Activated T-helper 1 cell treated with Interleukin-2 at 50 U/mL for 16 hours (primary cell): Measurements from ENCODE around the gene GCNA.
"Not testable (repeated sequence)": the region's sequence is repeated elsewhere in the genome, so short reads cannot be mapped to it uniquely, and the experiment has no call there.

Source experiments
- DNase-seq: peaks from one replicate; pipeline ENCODE4 v3.0.0-alpha.2; 2020; ENCODE audit warnings: low read depth

The GCNA gene

DNA sequence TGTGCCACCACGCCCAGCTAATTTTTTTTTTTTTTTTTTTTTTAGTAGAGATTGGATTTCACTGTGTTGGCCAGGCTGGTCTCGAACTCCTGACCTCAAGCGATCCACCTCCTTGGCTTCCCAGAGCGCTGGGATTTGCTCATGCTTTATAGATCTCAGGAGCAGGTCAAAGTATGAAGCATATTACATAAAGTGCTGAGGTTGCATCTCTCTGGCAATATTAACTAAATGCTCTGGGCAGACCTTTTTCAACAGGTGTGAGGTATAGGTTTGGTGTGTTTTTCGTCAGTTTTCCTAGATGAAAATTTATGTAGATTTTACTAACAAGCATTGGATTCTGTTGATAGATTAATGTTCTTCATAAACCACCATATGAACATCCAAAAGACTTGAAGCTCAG is 19.3 kb upstream of the GCNA start:
- no peak for DNase-seq

DNA sequence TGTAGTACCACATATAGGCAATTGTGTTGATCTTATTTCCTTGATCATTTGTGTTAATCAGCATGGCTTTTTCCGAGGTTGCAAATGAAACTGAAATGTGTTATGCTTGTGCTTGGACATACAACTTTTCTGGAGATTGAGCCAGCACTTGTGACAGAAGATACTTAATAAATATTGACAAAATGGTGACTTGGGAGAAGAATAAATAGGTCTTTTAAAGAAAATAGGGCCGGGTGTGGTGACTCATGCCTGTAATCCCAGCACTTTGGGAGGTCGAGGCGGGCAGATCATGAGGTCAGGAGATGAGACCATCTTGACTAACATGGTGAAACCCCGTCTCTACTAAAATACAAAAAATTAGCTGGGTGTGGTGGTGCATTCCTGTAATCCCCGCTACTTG is 18.5 kb upstream of the GCNA start:
- DNase-seq, result not testable (repeated sequence)

DNA sequence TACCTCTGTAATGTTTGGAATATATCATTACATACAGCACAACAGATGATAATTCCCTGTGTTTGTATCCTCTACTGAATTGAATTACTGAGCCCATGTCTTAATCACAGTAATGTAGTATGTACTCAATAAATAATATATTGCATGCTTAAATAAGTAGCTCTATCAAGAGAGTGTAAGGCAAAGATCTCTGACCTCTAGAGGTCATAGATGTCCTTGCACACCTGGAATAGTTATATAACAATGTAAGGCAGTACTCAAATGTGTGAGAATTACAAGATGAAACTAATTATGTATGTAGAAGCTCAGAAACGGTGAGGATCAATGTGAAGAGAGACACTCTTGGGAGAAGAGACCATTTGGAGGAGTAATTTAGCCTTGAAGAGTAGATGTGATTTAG is 14.3 kb upstream of the GCNA start:
- DNase-seq, result no peak

DNA sequence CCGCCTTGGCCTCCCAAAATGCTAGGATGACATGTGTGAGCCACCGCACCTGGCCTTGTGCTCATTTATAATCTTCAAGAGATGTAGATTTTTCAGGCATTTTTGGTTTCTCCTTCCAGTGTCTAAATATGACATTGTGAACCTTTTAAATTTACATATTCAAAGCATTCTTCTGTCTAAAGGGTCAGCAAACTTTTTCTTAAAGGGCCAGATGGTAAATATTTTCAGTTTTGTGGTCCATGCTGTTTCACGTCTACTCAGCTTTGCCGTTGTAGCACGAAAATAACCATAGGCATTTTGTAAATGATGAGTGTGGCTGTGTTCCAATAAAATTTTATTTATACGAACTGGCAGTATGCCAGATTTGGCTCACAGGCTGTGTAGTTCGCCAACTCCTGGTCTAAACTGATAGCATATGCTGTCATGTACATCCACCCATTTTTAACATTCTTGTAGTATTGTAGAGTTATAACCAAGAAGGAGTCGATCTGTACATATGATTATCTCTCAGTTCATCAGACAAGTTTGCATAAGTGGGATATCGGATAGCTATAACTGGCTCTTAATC is 12.7 kb upstream of the GCNA start:
- no peak for DNase-seq

DNA sequence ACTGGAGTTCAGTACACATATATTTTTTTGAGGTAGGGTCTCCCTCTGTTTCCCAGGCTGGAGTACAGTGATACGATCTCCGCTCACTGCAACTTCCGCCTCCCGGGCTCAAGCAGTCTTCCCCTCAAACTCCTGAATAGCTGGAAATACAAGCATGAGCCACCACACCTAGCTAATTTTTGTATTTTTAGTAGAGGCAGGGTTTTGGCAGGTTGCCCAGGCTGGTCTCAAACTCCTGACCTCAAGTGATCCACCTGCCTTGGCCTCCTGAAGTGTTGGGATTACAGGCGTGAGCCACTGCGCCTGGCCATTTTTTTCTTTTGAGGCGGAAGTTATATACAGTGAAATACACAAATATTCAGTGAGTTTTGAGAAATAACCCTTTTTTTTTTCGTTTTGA is 6.8 kb upstream of the GCNA start:
- not testable (repeated sequence) for DNase-seq

DNA sequence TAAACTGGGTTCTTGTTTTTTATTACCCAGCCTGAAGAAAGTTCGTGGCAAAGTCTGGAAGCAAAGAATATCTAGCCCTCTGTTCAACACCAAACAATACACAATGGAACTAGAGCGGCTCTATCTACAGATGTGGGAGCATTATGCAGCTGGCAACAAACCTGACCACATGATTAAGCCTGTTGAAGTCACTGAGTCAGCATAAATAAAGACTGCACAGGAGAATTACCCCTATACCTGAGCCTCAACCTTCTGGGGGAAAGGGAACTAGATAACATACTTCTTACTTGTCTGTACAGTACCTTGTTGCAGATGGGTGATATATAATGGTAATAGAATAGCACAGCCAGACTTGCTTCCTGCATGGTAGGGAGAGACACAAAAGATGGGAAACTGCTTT is 4.6 kb upstream of the GCNA start:
- no peak for DNase-seq

DNA sequence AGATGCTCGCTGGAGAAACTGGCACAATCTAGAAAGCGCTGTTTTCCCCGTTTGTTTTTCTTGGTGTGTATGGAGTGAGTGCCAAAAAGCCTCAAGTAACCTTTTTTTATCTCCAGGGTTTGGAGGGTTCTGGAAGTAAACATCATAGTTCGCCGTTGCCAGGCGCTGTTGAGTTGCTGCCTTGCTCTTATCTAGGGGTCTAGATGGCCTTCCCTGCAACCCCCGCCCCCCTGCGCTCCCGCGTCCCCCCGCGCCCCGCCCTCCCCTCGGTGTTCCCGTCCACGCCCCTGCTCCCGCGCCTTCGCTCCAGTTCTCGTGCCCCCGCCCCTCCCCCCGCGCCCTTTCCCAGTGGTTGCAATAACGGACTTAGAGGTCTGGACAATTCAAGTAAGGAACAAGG is 555 bp upstream of the GCNA start:
- no peak for DNase-seq

DNA sequence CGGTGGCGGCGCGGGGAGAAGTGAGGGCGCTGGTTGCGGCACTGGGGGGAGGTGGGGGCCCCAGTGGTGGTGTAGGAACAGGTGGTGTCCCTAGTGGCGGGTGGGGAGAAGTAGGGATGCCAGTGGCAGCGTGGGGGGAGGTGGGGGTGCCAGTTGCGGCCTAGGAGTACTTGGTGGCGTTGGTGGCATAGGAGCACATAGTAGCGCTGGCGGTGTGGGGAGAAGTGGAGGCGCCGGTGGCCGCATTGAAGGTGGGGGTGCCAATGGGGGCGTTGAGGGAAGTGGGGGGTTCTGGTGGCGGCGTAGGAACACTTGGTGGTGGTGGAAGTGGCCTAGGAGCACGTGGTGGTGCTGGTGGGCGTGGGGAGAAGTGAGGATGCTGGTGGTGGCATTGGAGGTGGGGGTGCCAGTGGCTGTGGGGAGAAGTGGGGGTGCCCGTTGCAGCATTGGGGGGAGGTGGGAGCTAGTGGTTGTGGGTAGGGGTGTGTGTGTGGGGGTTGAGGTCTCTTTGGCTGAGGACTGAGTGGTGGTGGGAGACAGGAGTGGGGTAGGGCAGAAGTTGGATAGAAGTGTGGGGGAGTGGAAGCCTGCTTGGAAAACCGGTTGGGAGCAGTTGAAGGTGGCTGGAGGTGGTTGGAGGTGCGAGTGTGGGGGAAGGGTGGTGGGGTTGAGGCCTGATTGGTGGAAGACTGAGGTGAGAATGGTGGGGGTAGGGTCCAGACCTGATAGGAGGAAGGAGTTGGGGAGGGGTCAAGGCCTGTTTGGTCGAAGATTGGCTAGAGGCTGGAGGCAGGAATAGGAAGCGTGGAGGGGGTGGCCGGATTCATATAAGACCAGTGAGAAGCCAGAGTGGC is 1.1 kb downstream of the GCNA start:
- no peak for DNase-seq

DNA sequence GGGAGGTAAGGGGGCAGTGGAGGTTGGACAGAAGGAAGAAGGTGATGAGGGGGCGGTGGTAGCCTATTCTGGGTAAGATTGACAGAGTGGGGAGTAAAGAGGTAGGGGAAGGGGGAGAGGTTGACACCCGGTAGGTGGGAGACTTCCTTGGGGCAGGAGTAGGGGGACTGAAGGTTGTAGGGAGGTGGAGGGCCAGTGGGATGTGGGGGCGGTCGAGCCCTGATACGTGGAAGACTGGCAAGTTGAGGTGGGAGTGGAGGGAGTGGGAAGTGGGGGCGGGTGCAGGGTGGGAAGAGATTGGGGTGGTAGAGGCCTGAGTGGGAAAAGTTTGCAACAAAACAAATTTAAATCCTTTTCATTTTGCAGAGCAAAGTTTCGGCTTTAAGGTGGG is 1.7 kb downstream of the GCNA start:
- no peak for DNase-seq

DNA sequence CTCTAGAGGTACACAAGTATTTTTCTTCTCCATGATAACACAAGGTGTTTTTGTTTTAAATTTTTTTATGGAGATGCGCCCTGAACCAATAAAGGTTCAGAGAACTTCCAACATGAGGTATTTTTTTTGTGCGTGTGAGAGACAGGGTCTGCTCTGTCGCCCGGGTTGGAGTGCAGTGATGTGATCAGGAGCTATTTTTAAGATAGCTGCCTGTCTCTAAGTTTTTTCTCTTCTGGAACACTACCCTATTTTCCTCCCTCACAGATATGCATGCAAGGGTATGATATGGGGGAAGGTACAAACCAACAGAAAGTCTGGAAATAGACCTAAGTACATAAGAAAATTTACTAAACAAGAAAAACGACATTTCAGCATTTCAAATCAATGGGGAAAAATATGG is 3.0 kb downstream of the GCNA start:
- DNase-seq, result no peak

DNA sequence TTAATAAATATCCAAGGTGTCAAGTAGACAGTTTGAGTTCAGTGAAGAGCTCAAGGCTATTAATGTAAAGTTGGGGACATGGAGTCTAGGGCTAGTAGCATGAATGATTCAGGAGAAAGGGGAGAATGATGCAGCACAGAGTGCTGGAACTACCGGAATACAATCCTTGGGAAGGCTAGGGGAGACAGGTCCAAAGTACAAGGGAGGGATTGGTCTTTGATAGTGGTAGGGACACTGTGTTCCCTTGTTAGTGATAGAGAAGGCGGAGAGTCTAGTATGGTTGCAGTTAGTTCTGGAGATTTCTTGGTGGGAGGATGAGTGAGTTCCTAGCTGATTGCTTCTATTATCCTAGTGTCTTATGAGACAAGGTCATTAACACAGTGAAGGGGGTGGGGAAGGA is 8.7 kb downstream of the GCNA start:
- DNase-seq, result no peak

DNA sequence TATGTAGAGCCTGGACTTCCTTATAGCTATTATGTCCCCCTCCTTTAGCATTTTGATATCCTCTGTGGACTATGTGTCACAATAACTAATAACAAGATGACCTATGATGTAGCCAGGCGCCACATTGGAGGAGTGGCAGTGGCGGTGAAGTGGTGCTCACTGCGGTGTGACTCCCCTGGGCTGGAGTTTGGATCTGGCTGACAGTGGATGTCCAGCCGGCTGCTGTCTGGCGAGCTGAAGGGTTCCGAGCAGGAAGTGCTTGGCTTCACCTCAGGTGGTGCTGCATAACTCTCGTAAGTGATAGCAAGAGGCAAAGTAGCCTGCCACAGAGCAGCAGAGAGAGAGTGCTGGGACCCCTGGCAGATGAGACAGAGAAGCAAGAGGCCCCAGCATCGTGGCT is 15.0 kb downstream of the GCNA start:
- DNase-seq, result not testable (repeated sequence)

DNA sequence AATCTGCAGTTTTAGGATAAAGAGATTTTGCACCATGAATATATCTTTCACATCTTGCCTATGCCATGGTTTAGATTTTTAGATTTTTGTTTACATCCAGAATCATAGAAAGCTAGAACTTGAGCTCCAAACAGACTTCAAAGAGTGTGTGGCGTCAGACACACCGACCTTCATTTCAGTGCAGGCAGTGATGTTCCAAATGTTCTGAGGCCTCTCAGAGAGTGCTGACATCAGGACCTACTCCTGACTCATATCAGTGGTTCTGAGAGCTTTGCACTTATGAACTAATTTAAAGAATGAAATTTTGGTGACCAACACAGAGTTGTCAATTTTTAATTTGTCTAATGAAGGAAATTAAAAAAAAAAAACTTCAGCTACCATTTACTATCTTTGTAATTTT is 21.7 kb downstream of the GCNA start:
- DNase-seq, result no peak

DNA sequence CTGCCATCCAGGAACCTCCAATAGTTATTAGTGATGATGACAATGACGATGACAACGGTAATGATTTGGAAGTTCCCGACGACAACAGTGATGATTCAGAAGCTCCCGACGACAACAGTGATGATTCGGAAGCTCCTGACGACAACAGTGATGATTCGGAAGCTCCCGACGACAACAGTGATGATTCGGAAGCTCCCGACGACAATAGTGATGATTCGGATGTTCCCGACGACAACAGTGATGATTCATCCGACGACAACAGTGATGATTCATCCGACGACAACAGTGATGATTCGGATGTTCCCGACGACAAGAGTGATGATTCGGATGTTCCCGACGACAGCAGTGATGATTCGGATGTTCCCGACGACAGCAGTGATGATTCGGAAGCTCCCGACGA is 25.4 kb downstream of the GCNA start:
- DNase-seq, result no peak

DNA sequence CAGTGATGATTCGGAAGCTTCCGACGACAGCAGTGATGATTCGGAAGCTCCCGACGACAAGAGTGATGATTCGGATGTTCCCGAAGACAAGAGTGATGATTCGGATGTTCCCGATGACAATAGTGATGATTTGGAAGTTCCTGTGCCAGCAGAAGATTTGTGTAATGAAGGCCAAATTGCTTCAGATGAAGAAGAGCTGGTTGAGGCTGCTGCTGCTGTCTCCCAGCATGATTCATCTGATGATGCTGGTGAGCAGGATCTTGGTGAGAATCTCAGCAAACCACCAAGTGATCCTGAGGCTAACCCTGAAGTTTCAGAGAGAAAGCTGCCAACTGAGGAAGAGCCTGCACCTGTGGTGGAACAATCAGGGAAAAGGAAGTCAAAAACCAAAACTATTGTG is 25.9 kb downstream of the GCNA start:
- DNase-seq, result no peak

DNA sequence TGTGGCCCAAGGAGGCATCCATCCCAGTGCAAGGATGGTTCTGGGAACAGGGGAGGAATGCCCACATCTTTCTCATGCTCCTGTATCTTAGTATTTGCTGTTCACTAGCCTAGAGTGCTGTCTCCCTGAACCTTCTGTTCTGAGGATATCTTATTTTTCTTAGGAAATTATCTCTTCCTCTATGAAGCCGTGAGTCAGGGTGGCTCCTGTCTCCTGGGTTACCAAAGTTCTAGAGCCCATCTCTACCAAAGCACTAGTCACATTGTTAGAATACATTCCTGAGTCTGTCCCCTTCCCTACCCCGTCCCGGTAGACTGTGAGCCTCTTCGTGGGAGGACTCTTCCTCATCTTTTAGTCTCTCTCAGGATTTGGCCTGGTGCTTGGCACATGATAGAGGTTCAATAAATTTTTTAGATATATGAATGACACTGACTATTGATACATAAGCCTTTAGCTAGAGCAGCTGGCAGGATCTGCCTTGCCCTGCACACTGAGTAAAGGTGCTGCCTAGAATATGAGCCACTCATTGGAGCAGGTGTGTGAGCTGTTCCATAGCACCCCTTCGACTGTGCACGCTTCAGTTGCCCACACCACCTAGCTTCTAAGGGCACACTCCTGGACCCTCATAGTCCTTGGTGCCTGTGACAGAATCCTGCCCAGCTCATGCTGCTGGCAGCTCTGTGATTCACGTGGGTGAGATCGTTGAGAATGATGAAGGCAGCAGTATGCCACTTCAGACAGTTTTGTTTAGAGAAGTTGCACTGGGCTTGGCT is 26.7 kb downstream of the GCNA start:
- no peak for DNase-seq

DNA sequence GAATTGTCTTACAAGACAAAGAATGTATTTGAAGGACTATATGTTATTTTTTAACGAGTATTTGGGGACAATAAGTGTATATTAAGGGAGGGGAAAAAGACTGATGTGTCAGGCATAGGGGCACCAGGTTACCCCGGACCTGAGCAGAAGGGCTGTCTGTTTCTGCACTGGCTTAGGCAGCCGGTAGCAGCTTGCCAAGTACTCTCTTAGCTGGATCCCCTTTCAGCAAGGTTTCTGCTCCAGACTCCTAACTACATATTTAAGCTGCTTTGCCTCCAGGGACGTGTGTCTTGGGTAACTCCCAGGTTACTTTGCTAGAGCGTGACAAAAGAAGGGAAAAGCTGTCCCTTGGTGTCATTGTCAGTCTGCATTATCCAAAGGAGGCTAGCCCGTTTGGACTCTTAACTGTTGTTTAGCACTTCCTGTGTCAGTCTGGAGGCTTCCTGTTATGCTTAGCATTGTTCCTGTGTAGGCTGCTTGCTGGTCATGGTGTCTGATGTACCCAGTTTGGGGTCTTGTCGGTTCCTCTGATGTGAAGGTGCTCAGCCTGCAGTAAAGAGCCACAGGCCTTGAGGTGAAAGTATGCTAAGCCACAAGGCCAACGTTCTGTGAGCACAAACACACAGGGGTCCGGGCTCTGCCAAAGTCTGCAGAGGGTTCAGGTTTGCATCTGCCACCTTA is 28.4 kb downstream of the GCNA start:
- DNase-seq, result no peak

DNA sequence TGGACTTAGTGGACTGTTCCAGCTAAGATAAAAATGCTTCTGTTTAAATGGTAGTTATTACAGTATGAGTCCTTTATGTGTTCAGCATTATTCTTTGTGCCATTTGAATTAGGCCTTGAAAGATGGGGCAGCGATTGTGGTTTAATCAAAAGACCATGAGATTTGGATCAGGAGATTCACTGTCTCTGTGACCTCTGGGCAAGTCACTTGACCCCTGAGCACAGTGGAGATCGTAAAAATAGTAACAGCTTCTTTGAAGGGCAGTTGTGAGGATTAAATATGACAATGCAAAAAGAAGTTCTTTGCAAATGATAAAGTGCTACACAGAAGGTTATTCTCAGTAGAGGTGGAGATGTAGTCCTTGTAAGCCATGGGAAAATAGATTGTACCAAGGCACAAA is 29.3 kb downstream of the GCNA start:
- no peak for DNase-seq

DNA sequence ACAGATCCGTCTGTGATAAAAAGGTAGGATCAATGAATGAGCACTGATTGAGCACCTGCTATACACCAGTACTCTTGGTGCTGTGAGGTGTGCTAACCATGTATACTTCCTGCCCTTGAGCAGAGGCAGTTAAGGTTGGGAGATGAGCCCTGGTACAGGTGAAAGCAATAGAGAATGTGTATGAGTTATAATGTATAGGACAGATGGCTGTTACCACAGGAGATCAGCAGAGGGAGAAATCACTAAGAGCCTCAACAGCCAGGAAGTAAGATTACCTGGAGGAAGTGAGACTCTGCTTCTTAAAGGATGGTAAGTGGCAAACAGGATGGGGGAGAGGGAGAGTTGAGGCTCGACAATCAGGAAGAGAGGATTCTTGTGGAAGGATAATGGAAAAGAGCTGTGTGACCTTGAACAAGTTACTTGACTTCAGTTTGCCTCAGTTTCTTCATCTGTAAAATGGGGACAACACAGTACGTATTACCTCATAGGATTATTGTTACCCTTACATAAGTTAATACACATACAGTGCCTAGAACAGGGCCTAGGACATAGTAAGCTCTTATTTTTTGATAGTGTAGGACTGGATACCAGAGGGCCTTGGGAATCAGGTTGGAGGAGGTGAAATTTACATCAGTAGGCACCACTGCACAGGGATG is 31.0 kb downstream of the GCNA start:
- no peak for DNase-seq

DNA sequence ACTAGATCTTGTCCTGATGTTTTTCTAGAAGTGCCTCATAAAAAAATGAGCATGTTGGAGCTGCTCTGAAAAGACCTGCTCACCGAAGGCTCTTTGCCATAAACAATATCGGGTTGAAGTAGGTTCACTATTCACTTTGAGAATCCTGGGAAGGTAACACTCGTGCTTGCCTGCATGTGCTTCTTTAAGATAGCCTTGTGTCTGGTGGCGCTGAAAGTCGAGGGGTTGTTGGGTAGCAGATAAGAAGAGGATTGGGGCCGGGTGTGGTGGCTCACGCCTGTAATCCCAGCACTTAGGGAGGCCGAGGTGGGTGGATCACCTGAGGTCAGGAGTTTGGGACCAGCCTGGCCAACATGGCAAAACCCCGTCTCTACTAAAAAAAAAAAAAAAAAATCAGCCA is 33.5 kb downstream of the GCNA start:
- DNase-seq, result not testable (repeated sequence)

DNA sequence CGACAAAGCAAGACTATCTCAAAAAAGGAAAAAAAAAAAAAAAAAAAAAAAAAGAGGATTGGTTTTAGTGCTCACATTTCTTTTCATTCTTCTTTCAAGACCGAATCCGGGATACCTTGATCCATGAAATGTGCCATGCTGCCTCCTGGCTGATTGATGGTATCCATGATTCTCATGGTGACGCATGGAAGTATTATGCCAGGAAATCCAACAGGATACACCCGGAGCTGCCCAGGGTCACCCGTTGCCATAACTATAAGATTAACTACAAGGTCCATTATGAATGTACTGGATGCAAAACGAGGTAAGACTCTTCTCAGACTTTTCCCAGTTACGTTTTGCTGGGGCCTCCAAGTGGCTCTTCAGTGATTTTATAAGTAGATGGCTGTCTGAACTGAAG is 34.0 kb downstream of the GCNA start:
- no peak for DNase-seq

DNA sequence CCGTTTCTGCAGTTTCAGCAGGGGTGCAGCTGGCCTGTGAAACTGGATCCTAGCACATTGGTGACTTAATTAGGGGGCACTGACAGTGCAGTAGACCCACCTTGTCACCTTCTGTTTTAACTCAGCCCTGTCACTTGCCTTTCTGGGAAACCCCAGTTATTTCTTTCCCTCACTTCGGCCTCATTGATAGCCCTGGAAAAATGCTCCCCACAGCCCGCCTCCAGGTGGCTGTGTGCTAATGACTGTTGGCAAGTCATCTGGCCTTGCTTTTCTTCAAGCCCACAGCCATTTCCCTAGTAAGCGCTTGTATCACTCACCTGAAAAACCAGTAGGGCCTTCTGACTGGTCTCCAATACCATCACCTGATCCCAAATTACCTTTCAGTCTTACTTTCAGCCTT is 36.8 kb downstream of the GCNA start:
- no peak for DNase-seq
